Measurements from ENCODE around the gene VPS4B. TPM values are rescaled to one million over a fixed set of nuclear protein-coding genes. Genes with fewer than 3 reads are reported as not detected.

Gene VPS4B
- total RNA-seq, 1 donor from 2014 or later: 65.5 TPM

DNA sequence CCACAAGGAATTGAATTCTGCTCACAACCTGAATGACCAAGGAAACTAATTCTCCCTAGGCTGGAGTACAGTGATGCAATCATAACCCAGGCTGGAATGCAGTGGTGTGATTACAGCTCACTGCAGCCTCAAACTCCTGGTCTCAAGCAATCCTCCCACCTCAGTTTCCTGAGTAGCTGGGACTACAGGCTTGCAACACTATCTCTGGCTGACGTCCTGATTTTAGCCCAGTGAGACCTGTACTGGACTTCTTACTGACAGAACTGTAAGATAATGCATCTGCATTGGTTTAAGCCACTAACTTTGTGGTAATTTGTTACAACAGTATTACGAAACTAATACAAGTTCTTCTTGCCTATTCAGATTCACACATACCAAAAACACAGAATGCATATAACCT is 45.7 kb downstream of the VPS4B start:
- H3K4me1 ChIP-seq (ENCODE audit: insufficient read depth, low read length): peaks cover 5% of the 10 kb centered on the region
- H4K20me1 ChIP-seq (ENCODE audit: insufficient read depth, low read length): no peaks in the 10 kb centered on the region
- H3K4me2 ChIP-seq (ENCODE audit: low read length): no peak overlapping the region
- no peak overlapping the region for H3K4me3 Mint-ChIP-seq (ENCODE audit: unreplicated experiment)
- peaks cover 10% of the 10 kb centered on the region for H3K4me1 Mint-ChIP-seq (ENCODE audit: low read depth, unreplicated experiment)
- peaks cover 10% of the 10 kb centered on the region for H3K9me3 Mint-ChIP-seq (ENCODE audit: unreplicated experiment)
- no peaks in the 10 kb centered on the region for H3K36me3 ChIP-seq (ENCODE audit: insufficient read depth, low read length)
- peaks cover 6% of the 10 kb centered on the region for H3K9me3 ChIP-seq (ENCODE audit: insufficient read depth, low read depth, low read length)
- H2AFZ ChIP-seq (ENCODE audit: low read depth, low read length): no peak overlapping the region
- no peak overlapping the region for H3K27ac ChIP-seq (ENCODE audit: low read depth, low read length)
- no peaks in the 10 kb centered on the region for H3K79me2 ChIP-seq (ENCODE audit: insufficient read depth, low read length)
- FAIRE-seq: no peak
- no peak overlapping the region for H3K9ac ChIP-seq (ENCODE audit: low read length)
- H3K27me3 Mint-ChIP-seq (ENCODE audit: low read depth, unreplicated experiment): no peaks in the 10 kb centered on the region
- H3K27ac Mint-ChIP-seq (ENCODE audit: unreplicated experiment): no peak overlapping the region
- H3K36me3 Mint-ChIP-seq (ENCODE audit: low read depth, unreplicated experiment): peaks cover 7% of the 10 kb centered on the region
- H3K4me3 ChIP-seq (ENCODE audit: insufficient read depth, low read depth, low read length): no peak overlapping the region
- H3K27me3 ChIP-seq (ENCODE audit: insufficient read depth, low read length): no peaks in the 10 kb centered on the region
- DNase-seq (ENCODE audit: low read depth): no peak
- no peak for TF ChIP-seq EZH2 (IDR thresholded peaks at IDR 0.05; ENCODE audit: insufficient read depth, low read length)
- TF ChIP-seq, protein P1, sequence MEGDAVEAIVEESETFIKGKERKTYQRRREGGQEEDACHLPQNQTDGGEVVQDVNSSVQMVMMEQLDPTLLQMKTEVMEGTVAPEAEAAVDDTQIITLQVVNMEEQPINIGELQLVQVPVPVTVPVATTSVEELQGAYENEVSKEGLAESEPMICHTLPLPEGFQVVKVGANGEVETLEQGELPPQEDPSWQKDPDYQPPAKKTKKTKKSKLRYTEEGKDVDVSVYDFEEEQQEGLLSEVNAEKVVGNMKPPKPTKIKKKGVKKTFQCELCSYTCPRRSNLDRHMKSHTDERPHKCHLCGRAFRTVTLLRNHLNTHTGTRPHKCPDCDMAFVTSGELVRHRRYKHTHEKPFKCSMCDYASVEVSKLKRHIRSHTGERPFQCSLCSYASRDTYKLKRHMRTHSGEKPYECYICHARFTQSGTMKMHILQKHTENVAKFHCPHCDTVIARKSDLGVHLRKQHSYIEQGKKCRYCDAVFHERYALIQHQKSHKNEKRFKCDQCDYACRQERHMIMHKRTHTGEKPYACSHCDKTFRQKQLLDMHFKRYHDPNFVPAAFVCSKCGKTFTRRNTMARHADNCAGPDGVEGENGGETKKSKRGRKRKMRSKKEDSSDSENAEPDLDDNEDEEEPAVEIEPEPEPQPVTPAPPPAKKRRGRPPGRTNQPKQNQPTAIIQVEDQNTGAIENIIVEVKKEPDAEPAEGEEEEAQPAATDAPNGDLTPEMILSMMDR (IDR thresholded peaks at IDR 0.05; ENCODE audit: insufficient read depth, low read depth, low read length): no peak

DNA sequence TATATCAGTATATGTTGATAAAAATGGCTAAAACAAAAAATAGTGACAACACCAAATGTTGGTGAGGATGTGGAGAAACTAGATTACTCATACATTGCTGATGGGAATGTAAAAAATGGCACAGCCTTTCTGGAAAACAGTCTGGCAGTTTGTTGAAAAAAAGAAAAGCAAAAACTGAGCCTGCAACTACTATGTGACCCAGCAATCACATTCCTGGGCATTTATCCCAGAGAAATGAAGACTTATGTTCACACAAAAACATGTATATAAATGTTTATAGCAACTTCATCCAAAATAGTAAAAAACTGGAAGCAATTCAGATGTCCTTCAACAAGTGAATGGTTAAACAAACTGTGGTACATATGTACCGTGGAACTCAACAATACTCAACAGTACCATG is 47.7 kb downstream of the VPS4B start:
- H3K27me3 Mint-ChIP-seq (ENCODE audit: low read depth, unreplicated experiment): no peaks in the 10 kb centered on the region
- H3K4me1 ChIP-seq (ENCODE audit: insufficient read depth, low read length): peaks cover 2% of the 10 kb centered on the region
- no peak overlapping the region for H3K4me2 ChIP-seq (ENCODE audit: low read length)
- H3K4me1 Mint-ChIP-seq (ENCODE audit: low read depth, unreplicated experiment): peaks cover 8% of the 10 kb centered on the region
- no peak for DNase-seq (ENCODE audit: low read depth)
- no peak overlapping the region for H3K4me3 ChIP-seq (ENCODE audit: insufficient read depth, low read depth, low read length)
- no peak for FAIRE-seq
- H3K79me2 ChIP-seq (ENCODE audit: insufficient read depth, low read length): no peaks in the 10 kb centered on the region
- no peak overlapping the region for H3K27ac Mint-ChIP-seq (ENCODE audit: unreplicated experiment)
- H2AFZ ChIP-seq (ENCODE audit: low read depth, low read length): no peak overlapping the region
- H3K9me3 ChIP-seq (ENCODE audit: insufficient read depth, low read depth, low read length): peaks cover 6% of the 10 kb centered on the region
- no peak for TF ChIP-seq EZH2 (IDR thresholded peaks at IDR 0.05; ENCODE audit: insufficient read depth, low read length)
- TF ChIP-seq, protein P1 (IDR thresholded peaks at IDR 0.05; ENCODE audit: insufficient read depth, low read depth, low read length): no peak
- no peak overlapping the region for H3K4me3 Mint-ChIP-seq (ENCODE audit: unreplicated experiment)
- H3K27me3 ChIP-seq (ENCODE audit: insufficient read depth, low read length): no peaks in the 10 kb centered on the region
- H3K36me3 ChIP-seq (ENCODE audit: insufficient read depth, low read length): no peaks in the 10 kb centered on the region
- H3K27ac ChIP-seq (ENCODE audit: low read depth, low read length): no peak overlapping the region
- no peaks in the 10 kb centered on the region for H4K20me1 ChIP-seq (ENCODE audit: insufficient read depth, low read length)
- H3K9ac ChIP-seq (ENCODE audit: low read length): no peak overlapping the region
- H3K36me3 Mint-ChIP-seq (ENCODE audit: low read depth, unreplicated experiment): peaks cover 8% of the 10 kb centered on the region
- peaks cover 10% of the 10 kb centered on the region for H3K9me3 Mint-ChIP-seq (ENCODE audit: unreplicated experiment)

GRCh38 chr18:63373161-63373560 is 49.1 kb downstream of the VPS4B start:
- H3K27me3 ChIP-seq (ENCODE audit: insufficient read depth, low read length): no peaks in the 10 kb centered on the region
- no peaks in the 10 kb centered on the region for H4K20me1 ChIP-seq (ENCODE audit: insufficient read depth, low read length)
- TF ChIP-seq, protein P1 (IDR thresholded peaks at IDR 0.05; ENCODE audit: insufficient read depth, low read depth, low read length): no peak
- TF ChIP-seq EZH2 (IDR thresholded peaks at IDR 0.05; ENCODE audit: insufficient read depth, low read length): no peak
- no peak overlapping the region for H3K27ac ChIP-seq (ENCODE audit: low read depth, low read length)
- H3K36me3 ChIP-seq (ENCODE audit: insufficient read depth, low read length): no peaks in the 10 kb centered on the region
- H2AFZ ChIP-seq (ENCODE audit: low read depth, low read length): no peak overlapping the region
- no peaks in the 10 kb centered on the region for H3K79me2 ChIP-seq (ENCODE audit: insufficient read depth, low read length)
- FAIRE-seq (no peak), DNase-seq (ENCODE audit: low read depth) (no peak)
- H3K4me1 ChIP-seq (ENCODE audit: insufficient read depth, low read length): peaks cover 2% of the 10 kb centered on the region
- H3K4me2 ChIP-seq (ENCODE audit: low read length): no peak overlapping the region
- no peaks in the 10 kb centered on the region for H3K27me3 Mint-ChIP-seq (ENCODE audit: low read depth, unreplicated experiment)
- no peak overlapping the region for H3K4me3 Mint-ChIP-seq (ENCODE audit: unreplicated experiment)
- H3K4me1 Mint-ChIP-seq (ENCODE audit: low read depth, unreplicated experiment): peaks cover 2% of the 10 kb centered on the region
- H3K9me3 Mint-ChIP-seq (ENCODE audit: unreplicated experiment): peaks cover 10% of the 10 kb centered on the region
- no peak overlapping the region for H3K9ac ChIP-seq (ENCODE audit: low read length)
- peaks cover 8% of the 10 kb centered on the region for H3K36me3 Mint-ChIP-seq (ENCODE audit: low read depth, unreplicated experiment)
- H3K4me3 ChIP-seq (ENCODE audit: insufficient read depth, low read depth, low read length): no peak overlapping the region
- H3K9me3 ChIP-seq (ENCODE audit: insufficient read depth, low read depth, low read length): peaks cover 6% of the 10 kb centered on the region
- H3K27ac Mint-ChIP-seq (ENCODE audit: unreplicated experiment): no peak overlapping the region

Data from astrocyte (in vitro differentiated cells and primary cell).